ENCODE measurements around the gene RBM20.
"Not testable (repeated sequence)": the region's sequence is repeated elsewhere in the genome, so short reads cannot be mapped to it uniquely, and the experiment has no call there.

Gene RBM20

GRCh38 chr10:110711382-110711781, 67.2 kb downstream of the RBM20 start:
- no peak overlapping the region for H3K27ac ChIP-seq (ENCODE audit: low read length)
- H3K36me3 ChIP-seq (ENCODE audit: control insufficient read depth in 1 of 2, insufficient read depth in 2 of 2, low read length in 2 of 2): no peaks in the 10 kb centered on the region
- no peak overlapping the region for H3K4me3 ChIP-seq (ENCODE audit: low read depth in 1 of 2, low read length in 2 of 2)
- no peaks in the 10 kb centered on the region for H3K4me1 ChIP-seq (ENCODE audit: control insufficient read depth in 1 of 2, insufficient read depth in 2 of 2, low read length in 2 of 2)
- H3K9me3 ChIP-seq (ENCODE audit: control insufficient read depth in 1 of 2, low read length in 2 of 2): no peaks in the 10 kb centered on the region
- no peaks in the 10 kb centered on the region for H3K27me3 ChIP-seq (ENCODE audit: low read depth, low read length)

GRCh38 chr10:110714356-110714755, 70.2 kb downstream of the RBM20 start:
- no peaks in the 10 kb centered on the region for H3K4me1 ChIP-seq (ENCODE audit: control insufficient read depth in 1 of 2, insufficient read depth in 2 of 2, low read length in 2 of 2)
- H3K9me3 ChIP-seq (ENCODE audit: control insufficient read depth in 1 of 2, low read length in 2 of 2): no peaks in the 10 kb centered on the region
- H3K27me3 ChIP-seq (ENCODE audit: low read depth, low read length): no peaks in the 10 kb centered on the region
- H3K4me3 ChIP-seq (ENCODE audit: low read depth in 1 of 2, low read length in 2 of 2): no peak overlapping the region
- H3K27ac ChIP-seq (ENCODE audit: low read length): no peak overlapping the region
- no peaks in the 10 kb centered on the region for H3K36me3 ChIP-seq (ENCODE audit: control insufficient read depth in 1 of 2, insufficient read depth in 2 of 2, low read length in 2 of 2)

GRCh38 chr10:110717781-110718589, 73.8 kb downstream of the RBM20 start:
- Histone ChIP-seq H3K27me3 (ENCODE audit: low read depth, low read length) (no peaks in the 10 kb centered on the region), H3K36me3 (ENCODE audit: control insufficient read depth in 1 of 2, insufficient read depth in 2 of 2, low read length in 2 of 2) (no peaks in the 10 kb centered on the region), H3K4me3 (ENCODE audit: low read depth in 1 of 2, low read length in 2 of 2) (no peak overlapping the region), H3K4me1 (ENCODE audit: control insufficient read depth in 1 of 2, insufficient read depth in 2 of 2, low read length in 2 of 2) (no peaks in the 10 kb centered on the region), H3K9me3 (ENCODE audit: control insufficient read depth in 1 of 2, low read length in 2 of 2) (no peaks in the 10 kb centered on the region), H3K27ac (ENCODE audit: low read length) (no peak overlapping the region)

GRCh38 chr10:110721406-110722038, 77.4 kb downstream of the RBM20 start:
- no peaks in the 10 kb centered on the region for H3K9me3 ChIP-seq (ENCODE audit: control insufficient read depth in 1 of 2, low read length in 2 of 2)
- H3K4me3 ChIP-seq (ENCODE audit: low read depth in 1 of 2, low read length in 2 of 2): no peak overlapping the region
- no peaks in the 10 kb centered on the region for H3K36me3 ChIP-seq (ENCODE audit: control insufficient read depth in 1 of 2, insufficient read depth in 2 of 2, low read length in 2 of 2)
- H3K27me3 ChIP-seq (ENCODE audit: low read depth, low read length): no peaks in the 10 kb centered on the region
- H3K27ac ChIP-seq (ENCODE audit: low read length): no peak overlapping the region
- H3K4me1 ChIP-seq (ENCODE audit: control insufficient read depth in 1 of 2, insufficient read depth in 2 of 2, low read length in 2 of 2): no peaks in the 10 kb centered on the region

GRCh38 chr10:110723224-110723891, 79.2 kb downstream of the RBM20 start:
- H3K9me3 ChIP-seq (ENCODE audit: control insufficient read depth in 1 of 2, low read length in 2 of 2): no peaks in the 10 kb centered on the region
- H3K36me3 ChIP-seq (ENCODE audit: control insufficient read depth in 1 of 2, insufficient read depth in 2 of 2, low read length in 2 of 2): no peaks in the 10 kb centered on the region
- no peaks in the 10 kb centered on the region for H3K4me1 ChIP-seq (ENCODE audit: control insufficient read depth in 1 of 2, insufficient read depth in 2 of 2, low read length in 2 of 2)
- no peaks in the 10 kb centered on the region for H3K27me3 ChIP-seq (ENCODE audit: low read depth, low read length)
- H3K27ac ChIP-seq (ENCODE audit: low read length): no peak overlapping the region
- no peak overlapping the region for H3K4me3 ChIP-seq (ENCODE audit: low read depth in 1 of 2, low read length in 2 of 2)

GRCh38 chr10:110724116-110724921, 80.2 kb downstream of the RBM20 start:
- Histone ChIP-seq H3K27me3 (ENCODE audit: low read depth, low read length) (no peaks in the 10 kb centered on the region), H3K4me3 (ENCODE audit: low read depth in 1 of 2, low read length in 2 of 2) (no peak overlapping the region), H3K9me3 (ENCODE audit: control insufficient read depth in 1 of 2, low read length in 2 of 2) (no peaks in the 10 kb centered on the region), H3K27ac (ENCODE audit: low read length) (no peak overlapping the region), H3K4me1 (ENCODE audit: control insufficient read depth in 1 of 2, insufficient read depth in 2 of 2, low read length in 2 of 2) (no peaks in the 10 kb centered on the region), H3K36me3 (ENCODE audit: control insufficient read depth in 1 of 2, insufficient read depth in 2 of 2, low read length in 2 of 2) (no peaks in the 10 kb centered on the region)

- Histone ChIP-seq H3K36me3 (ENCODE audit: control insufficient read depth in 1 of 2, insufficient read depth in 2 of 2, low read length in 2 of 2) (no peaks in the 10 kb centered on the region), H3K27me3 (ENCODE audit: low read depth, low read length) (no peaks in the 10 kb centered on the region), H3K4me3 (ENCODE audit: low read depth in 1 of 2, low read length in 2 of 2) (no peak overlapping the region), H3K4me1 (ENCODE audit: control insufficient read depth in 1 of 2, insufficient read depth in 2 of 2, low read length in 2 of 2) (no peaks in the 10 kb centered on the region), H3K9me3 (ENCODE audit: control insufficient read depth in 1 of 2, low read length in 2 of 2) (no peaks in the 10 kb centered on the region), H3K27ac (ENCODE audit: low read length) (no peak overlapping the region)
Observed at GRCh38 chr10:110724937-110725336, 80.8 kb downstream of the RBM20 start.

GRCh38 chr10:110725801-110726630, 81.9 kb downstream of the RBM20 start:
- no peaks in the 10 kb centered on the region for H3K36me3 ChIP-seq (ENCODE audit: control insufficient read depth in 1 of 2, insufficient read depth in 2 of 2, low read length in 2 of 2)
- H3K27ac ChIP-seq (ENCODE audit: low read length): no peak overlapping the region
- no peaks in the 10 kb centered on the region for H3K4me1 ChIP-seq (ENCODE audit: control insufficient read depth in 1 of 2, insufficient read depth in 2 of 2, low read length in 2 of 2)
- no peaks in the 10 kb centered on the region for H3K9me3 ChIP-seq (ENCODE audit: control insufficient read depth in 1 of 2, low read length in 2 of 2)
- no peaks in the 10 kb centered on the region for H3K27me3 ChIP-seq (ENCODE audit: low read depth, low read length)
- no peak overlapping the region for H3K4me3 ChIP-seq (ENCODE audit: low read depth in 1 of 2, low read length in 2 of 2)

- not testable (repeated sequence) for H3K27ac ChIP-seq (ENCODE audit: low read length); H3K4me1 ChIP-seq (ENCODE audit: control insufficient read depth in 1 of 2, insufficient read depth in 2 of 2, low read length in 2 of 2)
Observed at GRCh38 chr10:110727785-110728184, 83.6 kb downstream of the RBM20 start.

GRCh38 chr10:110730345-110731050, 86.4 kb downstream of the RBM20 start:
- Histone ChIP-seq H3K27ac (ENCODE audit: low read length) (no peak overlapping the region), H3K4me1 (ENCODE audit: control insufficient read depth in 1 of 2, insufficient read depth in 2 of 2, low read length in 2 of 2) (no peaks in the 10 kb centered on the region), H3K36me3 (ENCODE audit: control insufficient read depth in 1 of 2, insufficient read depth in 2 of 2, low read length in 2 of 2) (no peaks in the 10 kb centered on the region), H3K27me3 (ENCODE audit: low read depth, low read length) (no peaks in the 10 kb centered on the region), H3K9me3 (ENCODE audit: control insufficient read depth in 1 of 2, low read length in 2 of 2) (no peaks in the 10 kb centered on the region), H3K4me3 (ENCODE audit: low read depth in 1 of 2, low read length in 2 of 2) (no peak overlapping the region)

More at GRCh38 chr10:110727785-110728184, 83.6 kb downstream of the RBM20 start:
- not testable (repeated sequence) for H3K36me3 ChIP-seq (ENCODE audit: control insufficient read depth in 1 of 2, insufficient read depth in 2 of 2, low read length in 2 of 2); H3K9me3 ChIP-seq (ENCODE audit: control insufficient read depth in 1 of 2, low read length in 2 of 2); H3K4me3 ChIP-seq (ENCODE audit: low read depth in 1 of 2, low read length in 2 of 2); H3K27me3 ChIP-seq (ENCODE audit: low read depth, low read length)

Data from muscle layer of duodenum (tissue), 2 donors.